GM18951 (cell line): ENCODE measurements around the gene PDE4C.

Experiments
- POLR2A ChIP-seq: IDR thresholded peaks from 4 replicates; pipeline ENCODE4 v1.6.1; 2011; ENCODE audit warnings: mild to moderate bottlenecking; ENCODE audit not compliant: insufficient read length, insufficient read depth; ENCODE audit errors: extremely low read depth
- in situ Hi-C: fragments of 300-500 bp; cut with MboI; formaldehyde crosslinking; loops from one replicate; pipeline ENCODE4 v1.12.0; 2022; ENCODE audit warnings: low sequenced_read_pairs, mixed read lengths, inconsistent platforms; ENCODE audit not compliant: unreplicated experiment

Gene PDE4C

DNA sequence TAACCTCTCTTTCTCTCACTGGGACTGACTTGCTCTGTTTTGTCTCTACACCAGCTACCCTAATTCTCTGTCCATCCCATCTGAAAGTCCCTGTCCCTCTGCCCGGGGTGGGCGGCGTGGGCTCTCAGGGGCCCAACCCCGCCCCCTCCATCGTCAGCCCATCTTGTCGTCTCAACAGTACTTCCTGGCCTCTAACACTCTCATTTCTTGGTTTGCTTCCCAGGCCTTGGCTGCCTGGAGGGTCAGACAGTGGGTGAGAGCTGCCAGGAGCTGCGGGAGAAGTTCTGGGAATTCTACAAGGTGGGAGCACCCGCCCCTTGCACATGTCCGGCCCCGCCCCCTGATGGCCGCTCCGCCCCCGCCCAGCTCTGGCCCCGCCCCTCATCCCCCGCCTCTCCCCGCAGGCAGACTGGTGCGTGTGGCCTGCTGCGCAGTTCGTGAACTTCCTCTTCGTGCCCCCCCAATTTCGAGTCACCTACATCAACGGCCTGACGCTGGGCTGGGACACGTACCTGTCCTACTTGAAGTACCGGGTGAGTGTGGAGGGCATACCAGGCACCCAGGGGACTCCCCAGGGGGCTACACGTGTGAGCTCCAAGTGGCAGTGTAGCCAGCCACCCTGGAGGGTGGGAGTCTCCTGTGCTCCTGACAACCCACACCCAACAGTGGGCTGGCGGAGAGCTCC, 31.5 kb downstream of the PDE4C start:
- in situ Hi-C loops = no loop called here
- no peak for TF ChIP-seq POLR2A

DNA sequence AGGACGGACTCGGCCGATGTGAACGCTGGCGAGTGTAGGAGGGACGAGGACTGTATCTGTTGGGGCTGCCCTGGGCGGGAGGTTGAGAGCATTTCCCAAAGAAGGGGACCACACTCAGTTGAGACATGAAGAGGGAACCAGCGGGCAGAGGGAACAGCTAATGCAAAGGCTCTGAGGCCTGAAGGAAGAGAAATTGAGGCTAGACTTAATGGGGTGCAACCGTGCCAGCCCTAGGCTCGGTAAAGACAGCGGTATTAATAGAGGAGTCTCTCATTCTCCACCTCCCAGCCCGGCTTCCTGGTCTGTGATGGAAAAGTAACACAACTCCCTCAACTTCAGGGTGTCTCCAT, 32.1 kb downstream of the PDE4C start:
- TF ChIP-seq POLR2A = no peak
- in situ Hi-C loops = no loop called here

DNA sequence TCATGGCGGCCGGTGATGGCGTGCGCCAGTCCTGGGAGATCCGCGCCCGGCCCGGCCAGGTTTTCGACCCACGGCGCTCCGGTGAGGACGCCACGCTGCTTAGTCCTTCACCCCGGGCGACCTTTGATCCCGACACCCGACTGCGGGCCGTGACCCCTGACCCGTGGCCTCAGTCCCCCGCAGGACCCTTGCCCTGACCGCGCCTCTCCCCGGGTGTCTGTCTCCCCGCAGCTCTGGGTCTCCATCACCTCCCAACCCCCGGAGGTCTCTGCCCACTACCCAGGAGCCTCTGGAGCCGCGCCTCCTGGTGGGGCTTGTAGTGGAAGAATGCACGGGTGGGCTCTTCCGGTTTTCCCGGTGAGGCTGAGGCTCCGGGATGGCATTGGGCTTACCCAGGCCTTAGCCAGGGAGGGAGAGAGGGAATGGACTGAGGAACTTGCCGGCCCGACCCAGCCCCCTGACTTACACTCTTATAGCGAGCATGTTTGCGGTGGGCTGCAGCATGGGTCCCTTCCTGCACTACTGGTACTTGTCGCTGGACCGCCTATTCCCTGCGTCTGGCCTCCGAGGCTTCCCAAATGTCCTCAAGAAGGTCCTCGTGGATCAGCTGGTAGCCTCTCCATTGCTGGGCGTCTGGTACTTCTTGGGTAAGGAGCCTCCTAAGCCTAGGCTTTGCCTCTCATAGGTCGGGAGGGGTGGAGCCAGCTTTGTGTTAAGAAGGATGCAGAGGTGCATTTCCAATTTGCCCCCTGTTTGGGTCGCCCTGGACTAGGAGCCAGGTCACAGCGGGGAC, 32.7 kb downstream of the PDE4C start:
- no peak for TF ChIP-seq POLR2A
- in situ Hi-C loops = no loop called here

DNA sequence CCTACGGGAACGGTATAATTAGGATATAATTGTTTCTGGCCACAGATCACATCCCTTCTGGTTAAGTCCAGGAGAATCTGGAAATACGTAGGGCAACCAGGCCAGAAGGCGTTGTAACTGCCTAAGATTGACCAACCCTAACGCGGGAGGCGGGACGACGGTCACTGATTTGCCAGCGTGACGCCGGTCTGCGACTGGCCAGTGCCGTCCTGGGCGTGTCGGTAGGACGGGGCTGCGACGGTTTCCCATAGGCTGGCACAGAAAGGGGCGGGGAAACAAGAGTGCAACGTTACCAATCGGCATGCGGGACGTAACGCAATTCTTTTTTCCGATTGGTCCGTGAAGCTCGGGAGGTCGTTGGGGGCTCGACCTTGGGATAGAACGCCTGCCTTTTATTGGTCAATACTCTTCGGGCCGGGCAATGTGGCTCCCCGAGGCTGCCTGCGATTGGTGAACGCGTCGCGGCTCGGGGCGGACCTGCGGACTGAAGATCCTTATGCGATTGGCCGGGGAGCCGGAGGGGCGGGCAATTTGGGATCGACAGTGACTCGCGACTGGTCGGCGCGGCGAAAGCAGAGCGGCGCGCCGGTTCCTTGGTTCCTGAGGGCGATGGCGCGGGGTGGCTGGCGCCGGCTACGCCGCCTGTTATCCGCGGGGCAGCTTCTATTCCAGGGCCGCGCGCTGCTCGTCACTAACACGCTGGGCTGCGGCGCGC, 33.4 kb downstream of the PDE4C start, which contains the start of gene MPV17L2:
Gene MPV17L2, plus strand, starts transcription at position 546 of the 715 bp plus-strand sequence. Its CDS starts 64 bp downstream, at position 610.
- TF ChIP-seq POLR2A = peak; percentile 87
- in situ Hi-C loops = no loop called here

DNA sequence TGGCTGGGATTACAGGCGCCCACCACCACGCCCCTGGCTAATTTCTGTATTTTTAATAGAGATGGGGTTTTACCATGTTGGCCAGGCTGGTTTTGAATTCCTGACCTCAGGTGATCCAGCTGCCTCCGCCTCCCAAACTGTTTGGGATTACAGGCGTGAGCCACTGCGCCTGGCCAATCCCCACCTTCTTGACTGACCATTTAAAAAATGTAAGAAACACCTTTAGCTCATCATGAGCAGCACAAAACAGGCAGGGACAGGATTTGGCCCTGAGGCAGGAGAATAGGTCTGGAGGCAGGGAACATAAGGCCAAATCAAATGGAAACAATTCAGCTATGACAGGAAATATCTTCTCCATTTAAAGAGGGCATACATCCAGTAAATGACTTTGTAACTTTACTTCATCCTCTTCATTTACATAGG, 34.6 kb downstream of the PDE4C start:
- in situ Hi-C loops = no loop called here
- no peak for TF ChIP-seq POLR2A

DNA sequence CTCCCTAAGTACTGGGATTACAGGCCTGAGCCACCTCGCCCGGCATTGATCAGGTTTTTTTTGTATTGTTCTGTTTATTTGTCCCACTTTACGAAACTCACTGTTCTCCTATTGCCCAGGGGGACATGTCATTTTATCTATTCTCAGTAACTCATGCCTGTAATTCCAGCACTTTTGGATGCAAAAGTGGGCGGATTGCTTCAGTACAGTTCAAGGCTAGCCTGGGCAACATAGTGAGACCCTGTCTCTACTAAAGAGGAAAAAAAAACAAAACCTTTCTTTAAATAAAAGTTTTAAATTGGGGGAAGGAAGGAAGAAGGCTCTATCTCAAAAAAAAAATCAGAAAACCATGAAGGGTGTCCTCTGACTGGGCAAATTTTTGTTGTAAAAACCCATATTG, 36.0 kb downstream of the PDE4C start:
- in situ Hi-C loops = no loop called here
- no peak for TF ChIP-seq POLR2A

DNA sequence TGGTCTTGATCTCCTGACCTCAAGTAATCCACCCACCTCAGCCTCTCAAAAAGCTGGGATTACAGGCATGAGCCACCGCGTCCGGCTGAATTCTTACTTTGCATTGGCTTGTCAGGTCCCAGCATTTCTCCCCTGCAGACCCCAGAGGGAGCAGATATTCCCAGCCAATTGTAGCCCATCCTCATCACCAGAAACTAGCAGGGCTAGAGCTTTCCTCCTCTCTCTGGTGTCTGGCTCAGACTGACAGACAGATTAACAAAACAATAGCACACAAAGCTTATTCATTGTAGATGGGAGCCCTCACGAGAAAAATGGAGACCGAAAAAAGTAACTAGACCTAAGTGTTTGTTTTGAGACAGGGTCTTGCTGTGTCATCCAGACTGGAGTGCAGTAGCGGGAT, 40.7 kb downstream of the PDE4C start:
- in situ Hi-C loops = no loop called here
- no peak for TF ChIP-seq POLR2A

DNA sequence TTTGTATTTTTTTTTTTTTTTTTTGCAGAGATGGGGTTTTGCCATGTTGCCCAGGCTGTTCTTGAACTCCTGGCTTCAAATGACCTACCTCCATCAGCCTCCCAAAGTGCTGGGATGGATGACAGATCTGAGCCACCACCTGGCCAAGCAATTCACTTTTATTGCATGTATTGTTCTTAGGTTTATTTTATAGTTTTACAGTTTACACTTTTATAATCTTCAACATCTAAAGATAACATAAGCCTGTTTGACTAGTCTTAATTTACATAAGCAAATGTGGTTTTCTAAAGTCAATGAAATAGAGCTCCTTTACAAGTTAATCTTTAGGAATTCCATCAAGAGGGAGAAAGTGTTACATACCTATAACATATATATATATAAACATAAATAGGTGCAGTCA, 42.7 kb downstream of the PDE4C start:
- in situ Hi-C loops = no loop called here
- TF ChIP-seq POLR2A = no peak

DNA sequence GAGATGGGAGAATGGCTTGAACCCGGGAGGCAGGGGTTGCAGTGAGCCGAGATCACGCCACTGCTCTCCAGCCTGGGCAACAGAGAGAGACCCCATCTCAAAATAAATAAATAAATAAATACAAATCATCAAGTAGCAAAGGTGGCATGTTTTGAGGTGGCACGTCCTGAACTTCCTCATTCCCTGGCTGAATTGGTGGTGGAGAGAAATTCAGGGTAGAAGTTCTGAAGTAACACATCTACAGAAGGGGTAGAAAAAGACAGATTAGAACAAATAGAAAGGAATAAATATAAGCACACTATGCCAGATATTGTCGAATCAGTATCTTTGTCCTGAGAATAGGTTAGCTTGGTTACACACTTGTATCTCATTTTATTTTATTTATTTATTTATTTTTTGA, 46.3 kb downstream of the PDE4C start:
- TF ChIP-seq POLR2A = no peak
- in situ Hi-C loops = no loop called here

DNA sequence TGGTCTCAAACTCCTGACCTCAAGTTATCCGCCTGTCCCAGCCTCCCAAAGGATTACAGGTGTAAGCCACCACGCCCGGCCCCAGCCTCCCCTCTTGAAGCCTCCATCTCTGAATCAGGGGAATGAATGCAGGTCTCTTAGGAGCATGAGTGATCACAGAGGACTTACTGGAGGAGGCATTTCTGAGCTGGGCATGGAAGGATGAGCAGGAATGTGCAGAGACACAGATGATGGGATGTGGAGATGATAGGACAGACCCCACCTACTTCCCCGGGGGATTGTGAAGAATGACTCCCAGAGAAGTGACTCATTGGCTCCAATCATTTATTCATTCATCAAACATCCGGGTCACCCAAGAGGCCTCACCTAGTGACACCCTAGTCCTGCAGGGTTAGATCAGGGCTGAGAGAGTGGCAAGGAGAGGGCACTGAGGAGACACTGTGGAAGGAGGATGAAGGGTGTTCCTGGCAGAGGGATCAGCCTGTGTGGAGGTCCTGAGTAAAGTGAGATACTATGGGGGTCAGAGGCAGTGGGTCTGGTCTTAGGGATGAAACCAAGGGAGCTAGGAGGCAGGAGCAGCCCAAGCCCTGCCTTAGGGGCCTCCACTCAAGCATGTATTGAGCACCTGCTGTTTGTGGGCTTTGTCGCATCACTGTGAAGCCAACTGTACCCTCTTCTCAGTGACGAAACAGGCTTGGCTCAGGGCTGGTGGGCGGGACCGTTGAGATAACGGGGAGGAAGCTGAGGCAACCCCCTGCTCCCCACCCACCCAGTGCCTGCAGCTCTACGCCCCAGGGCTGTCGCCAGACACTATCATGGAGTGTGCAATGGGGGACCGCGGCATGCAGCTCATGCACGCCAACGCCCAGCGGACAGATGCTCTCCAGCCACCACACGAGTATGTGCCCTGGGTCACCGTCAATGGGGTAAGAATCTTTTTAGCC, 49.6 kb downstream of the PDE4C start:
- in situ Hi-C loops = no loop called here
- TF ChIP-seq POLR2A = no peak

DNA sequence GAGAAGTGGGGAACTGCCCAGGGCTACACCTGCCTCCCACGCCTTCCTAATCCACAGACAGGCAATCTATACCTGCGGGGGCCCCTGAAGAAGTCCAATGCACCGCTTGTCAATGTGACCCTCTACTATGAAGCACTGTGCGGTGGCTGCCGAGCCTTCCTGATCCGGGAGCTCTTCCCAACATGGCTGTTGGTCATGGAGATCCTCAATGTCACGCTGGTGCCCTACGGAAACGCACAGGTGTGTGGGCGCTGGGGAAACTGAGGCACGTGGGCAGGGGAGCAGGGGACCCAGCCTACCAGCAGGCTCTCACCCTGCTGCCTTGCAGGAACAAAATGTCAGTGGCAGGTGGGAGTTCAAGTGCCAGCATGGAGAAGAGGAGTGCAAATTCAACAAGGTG, 51.3 kb downstream of the PDE4C start:
- TF ChIP-seq POLR2A = no peak
- in situ Hi-C loops = no loop called here
